ENCODE measurements around the gene DMPK. TPM values are rescaled to one million over a fixed set of nuclear protein-coding genes. Genes with fewer than 3 reads are reported as not detected.

Gene DMPK, protein sequence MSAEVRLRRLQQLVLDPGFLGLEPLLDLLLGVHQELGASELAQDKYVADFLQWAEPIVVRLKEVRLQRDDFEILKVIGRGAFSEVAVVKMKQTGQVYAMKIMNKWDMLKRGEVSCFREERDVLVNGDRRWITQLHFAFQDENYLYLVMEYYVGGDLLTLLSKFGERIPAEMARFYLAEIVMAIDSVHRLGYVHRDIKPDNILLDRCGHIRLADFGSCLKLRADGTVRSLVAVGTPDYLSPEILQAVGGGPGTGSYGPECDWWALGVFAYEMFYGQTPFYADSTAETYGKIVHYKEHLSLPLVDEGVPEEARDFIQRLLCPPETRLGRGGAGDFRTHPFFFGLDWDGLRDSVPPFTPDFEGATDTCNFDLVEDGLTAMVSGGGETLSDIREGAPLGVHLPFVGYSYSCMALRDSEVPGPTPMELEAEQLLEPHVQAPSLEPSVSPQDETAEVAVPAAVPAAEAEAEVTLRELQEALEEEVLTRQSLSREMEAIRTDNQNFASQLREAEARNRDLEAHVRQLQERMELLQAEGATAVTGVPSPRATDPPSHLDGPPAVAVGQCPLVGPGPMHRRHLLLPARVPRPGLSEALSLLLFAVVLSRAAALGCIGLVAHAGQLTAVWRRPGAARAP
- total RNA-seq (2012; rRNA removed) = 16.0 and 22.3 TPM in 2 replicates

GRCh38 chr19:45782162-45782691 lies at the start of gene DMPK:
DMPK (minus strand) TSS chr19:45782490; CDS start chr19:45782352, 138 bp downstream.
- H3K9ac ChIP-seq (ENCODE audit: low read depth, low read length) = peak within 1 kb of the TSS; percentile 80
- peaks cover 58% of the 10 kb centered on the region for H3K4me1 ChIP-seq (ENCODE audit: control insufficient read depth, insufficient read depth, low read length)
- peak within 1 kb of the TSS; percentile 74 for H3K4me3 ChIP-seq (ENCODE audit: low read length)
- no peaks in the 10 kb centered on the region for H3K9me3 ChIP-seq (replicated peaks; ENCODE audit: low read length)
- peak within 1 kb of the TSS; percentile 82 for H3K4me2 ChIP-seq (ENCODE audit: low read length)
- H3K27me3 ChIP-seq (ENCODE audit: control insufficient read depth, insufficient read depth, low read length) = no peaks in the 10 kb centered on the region
- H3K36me3 ChIP-seq (ENCODE audit: insufficient read depth, low read length) = peaks cover 53% of the 10 kb centered on the region

- peaks cover 75% of the 10 kb centered on the region for H3K36me3 ChIP-seq (ENCODE audit: insufficient read depth, low read length)
- no peaks in the 10 kb centered on the region for H3K27me3 ChIP-seq (ENCODE audit: control insufficient read depth, insufficient read depth, low read length)
- no peaks in the 10 kb centered on the region for H3K9me3 ChIP-seq (replicated peaks; ENCODE audit: low read length)
- no peak overlapping the region for H3K4me3 ChIP-seq (ENCODE audit: low read length)
- no peak overlapping the region for H3K9ac ChIP-seq (ENCODE audit: low read depth, low read length)
- no peak overlapping the region for H3K4me2 ChIP-seq (ENCODE audit: low read length)
- no peaks in the 10 kb centered on the region for H3K4me1 ChIP-seq (ENCODE audit: control insufficient read depth, insufficient read depth, low read length)
These were observed 46.7 kb upstream of the DMPK start for GRCh38 chr19:45828945-45829344.

GRCh38 chr19:45828523-45828922 lies 46.2 kb upstream of the DMPK start:
- peaks cover 77% of the 10 kb centered on the region for H3K36me3 ChIP-seq (ENCODE audit: insufficient read depth, low read length)
- H3K4me3 ChIP-seq (ENCODE audit: low read length) = no peak overlapping the region
- no peaks in the 10 kb centered on the region for H3K9me3 ChIP-seq (replicated peaks; ENCODE audit: low read length)
- H3K4me1 ChIP-seq (ENCODE audit: control insufficient read depth, insufficient read depth, low read length) = no peaks in the 10 kb centered on the region
- no peaks in the 10 kb centered on the region for H3K27me3 ChIP-seq (ENCODE audit: control insufficient read depth, insufficient read depth, low read length)
- no peak overlapping the region for H3K9ac ChIP-seq (ENCODE audit: low read depth, low read length)
- H3K4me2 ChIP-seq (ENCODE audit: low read length) = no peak overlapping the region

DNA sequence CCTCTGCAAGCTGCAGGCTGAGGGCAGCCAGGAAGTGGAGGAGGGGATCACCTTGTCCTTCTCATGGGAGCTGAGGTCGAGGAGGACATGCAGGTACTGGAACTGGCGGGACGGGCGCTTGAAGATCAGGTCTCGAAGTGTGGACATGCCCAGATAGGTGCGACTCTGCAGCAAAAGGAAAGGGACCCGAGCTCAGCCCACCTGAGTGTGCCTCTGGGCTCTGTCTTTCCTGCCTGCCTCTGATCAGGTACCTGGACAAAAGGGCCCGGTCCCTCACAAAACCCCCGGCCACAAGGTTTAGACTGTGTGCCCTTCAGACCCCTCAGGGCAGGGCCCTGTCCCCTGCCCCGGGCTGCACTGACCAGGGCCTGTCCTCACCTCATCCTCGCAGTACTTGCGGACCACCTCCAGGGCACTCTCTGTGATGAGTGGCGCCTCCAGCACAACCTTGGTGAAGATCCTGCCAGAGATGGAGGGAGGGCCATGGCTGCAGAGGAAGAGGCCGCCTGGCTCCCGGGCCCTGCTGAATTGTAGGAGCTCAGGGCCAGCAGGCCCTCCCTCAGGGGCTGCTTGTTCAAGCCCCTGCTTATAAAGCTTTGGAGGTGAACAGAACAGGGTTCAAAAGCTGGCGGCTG lies 45.3 kb upstream of the DMPK start:
- Histone ChIP-seq H3K4me1 (ENCODE audit: control insufficient read depth, insufficient read depth, low read length) (no peaks in the 10 kb centered on the region), H3K9me3 (replicated peaks; ENCODE audit: low read length) (no peaks in the 10 kb centered on the region), H3K4me3 (ENCODE audit: low read length) (no peak overlapping the region), H3K27me3 (ENCODE audit: control insufficient read depth, insufficient read depth, low read length) (no peaks in the 10 kb centered on the region), H3K36me3 (ENCODE audit: insufficient read depth, low read length) (peaks cover 82% of the 10 kb centered on the region), H3K9ac (ENCODE audit: low read depth, low read length) (no peak overlapping the region), H3K4me2 (ENCODE audit: low read length) (no peak overlapping the region)

- H3K27me3 ChIP-seq (ENCODE audit: control insufficient read depth, insufficient read depth, low read length) = no peaks in the 10 kb centered on the region
- H3K36me3 ChIP-seq (ENCODE audit: insufficient read depth, low read length) = peaks cover 84% of the 10 kb centered on the region
- H3K4me1 ChIP-seq (ENCODE audit: control insufficient read depth, insufficient read depth, low read length) = no peaks in the 10 kb centered on the region
- H3K9ac ChIP-seq (ENCODE audit: low read depth, low read length) = no peak overlapping the region
- no peak overlapping the region for H3K4me3 ChIP-seq (ENCODE audit: low read length)
- no peaks in the 10 kb centered on the region for H3K9me3 ChIP-seq (replicated peaks; ENCODE audit: low read length)
- no peak overlapping the region for H3K4me2 ChIP-seq (ENCODE audit: low read length)
These were observed 44.6 kb upstream of the DMPK start for GRCh38 chr19:45826934-45827333.

DNA sequence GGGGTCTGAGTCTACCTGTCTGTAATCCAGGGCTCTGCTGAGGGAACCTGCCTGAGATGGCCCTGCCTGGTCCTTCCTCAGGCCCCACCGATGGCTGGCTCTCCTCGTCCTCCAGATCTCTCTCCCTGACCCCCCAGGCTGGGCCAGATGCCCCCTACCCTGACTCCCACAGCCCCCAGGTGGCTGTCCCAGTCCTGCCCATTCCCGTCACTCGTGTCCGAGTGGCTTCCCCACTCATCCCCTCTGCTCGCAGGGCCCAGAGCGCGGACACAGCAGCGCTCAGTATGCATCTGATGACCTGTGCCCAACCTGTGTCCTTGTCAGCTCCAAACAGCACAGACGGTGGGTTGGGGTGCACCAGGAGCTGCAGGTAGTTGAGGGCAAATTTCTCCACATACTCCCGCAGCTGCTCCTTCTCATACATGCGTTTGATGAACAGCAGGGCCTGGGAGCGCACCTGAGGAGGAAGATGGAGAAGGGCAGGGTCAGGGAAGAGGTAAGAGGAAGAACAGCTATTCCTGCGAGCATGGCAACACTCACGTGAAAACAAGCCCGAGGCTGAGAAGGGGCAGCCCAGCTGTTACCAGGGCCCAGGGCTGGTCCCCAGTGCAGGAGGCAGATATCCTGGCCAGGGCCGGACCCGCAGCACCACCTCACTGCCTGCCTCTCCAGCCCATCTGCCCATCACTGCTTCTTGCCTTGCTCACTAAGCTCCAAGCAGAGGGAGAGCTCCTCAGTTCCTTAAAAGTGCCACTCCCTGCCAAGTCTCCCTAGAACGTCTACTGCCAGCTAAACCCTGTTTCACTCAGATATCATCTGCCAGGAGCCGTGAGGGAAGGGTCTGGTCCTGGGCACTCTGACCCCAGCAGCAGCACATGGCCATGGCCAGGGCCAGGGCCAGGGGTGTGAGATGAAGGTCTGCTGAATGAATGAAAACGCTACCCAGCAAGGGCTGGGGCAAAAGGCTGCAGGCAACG lies 43.9 kb upstream of the DMPK start:
- no peak overlapping the region for H3K4me3 ChIP-seq (ENCODE audit: low read length)
- no peak overlapping the region for H3K4me2 ChIP-seq (ENCODE audit: low read length)
- no peaks in the 10 kb centered on the region for H3K4me1 ChIP-seq (ENCODE audit: control insufficient read depth, insufficient read depth, low read length)
- H3K9me3 ChIP-seq (replicated peaks; ENCODE audit: low read length) = no peaks in the 10 kb centered on the region
- H3K27me3 ChIP-seq (ENCODE audit: control insufficient read depth, insufficient read depth, low read length) = no peaks in the 10 kb centered on the region
- peaks cover 83% of the 10 kb centered on the region for H3K36me3 ChIP-seq (ENCODE audit: insufficient read depth, low read length)
- H3K9ac ChIP-seq (ENCODE audit: low read depth, low read length) = no peak overlapping the region

- peaks cover 84% of the 10 kb centered on the region for H3K36me3 ChIP-seq (ENCODE audit: insufficient read depth, low read length)
- H3K9me3 ChIP-seq (replicated peaks; ENCODE audit: low read length) = no peaks in the 10 kb centered on the region
- no peak overlapping the region for H3K9ac ChIP-seq (ENCODE audit: low read depth, low read length)
- H3K4me3 ChIP-seq (ENCODE audit: low read length) = no peak overlapping the region
- no peak overlapping the region for H3K4me2 ChIP-seq (ENCODE audit: low read length)
- no peaks in the 10 kb centered on the region for H3K27me3 ChIP-seq (ENCODE audit: control insufficient read depth, insufficient read depth, low read length)
- no peaks in the 10 kb centered on the region for H3K4me1 ChIP-seq (ENCODE audit: control insufficient read depth, insufficient read depth, low read length)
These were observed 42.9 kb upstream of the DMPK start for GRCh38 chr19:45825263-45825605.

DNA sequence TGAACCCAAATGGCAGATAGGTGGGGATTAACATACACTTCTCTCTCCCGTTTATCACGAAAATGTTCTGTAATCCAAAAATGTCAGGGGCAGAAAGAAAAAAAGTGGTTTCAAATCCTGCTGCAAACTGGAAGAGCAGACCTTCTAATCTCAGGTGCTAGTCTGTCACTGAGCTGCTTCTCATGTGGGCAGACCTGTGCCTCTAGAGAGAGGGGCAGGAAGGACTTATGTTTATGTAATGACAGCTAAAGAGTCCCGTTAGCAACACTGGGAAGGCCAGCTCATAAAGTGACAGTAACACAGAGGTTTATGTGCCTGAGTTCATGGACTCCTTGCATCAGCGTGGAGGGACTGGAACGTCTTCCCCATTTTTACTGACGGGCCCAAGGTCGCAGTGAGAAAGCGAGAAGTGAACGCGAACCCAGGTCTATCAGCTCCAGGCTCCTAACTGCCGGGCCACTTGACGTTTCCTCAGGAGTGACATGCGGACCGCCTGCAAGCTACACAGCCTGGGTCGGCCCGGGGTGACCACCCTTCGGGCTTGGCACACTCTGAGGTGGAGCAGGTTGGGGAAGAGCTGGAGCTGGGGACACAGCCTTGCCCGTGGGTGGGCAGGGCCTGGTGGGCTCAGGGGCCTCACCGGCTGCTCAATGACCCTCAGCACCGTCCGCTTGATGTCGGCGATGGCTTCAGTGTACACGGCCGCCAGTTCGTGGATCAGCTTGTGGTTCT lies 42.4 kb upstream of the DMPK start:
- Histone ChIP-seq H3K9me3 (replicated peaks; ENCODE audit: low read length) (no peaks in the 10 kb centered on the region), H3K4me3 (ENCODE audit: low read length) (no peak overlapping the region), H3K27me3 (ENCODE audit: control insufficient read depth, insufficient read depth, low read length) (no peaks in the 10 kb centered on the region), H3K36me3 (ENCODE audit: insufficient read depth, low read length) (peaks cover 84% of the 10 kb centered on the region), H3K4me1 (ENCODE audit: control insufficient read depth, insufficient read depth, low read length) (no peaks in the 10 kb centered on the region), H3K9ac (ENCODE audit: low read depth, low read length) (no peak overlapping the region), H3K4me2 (ENCODE audit: low read length) (no peak overlapping the region)

DNA sequence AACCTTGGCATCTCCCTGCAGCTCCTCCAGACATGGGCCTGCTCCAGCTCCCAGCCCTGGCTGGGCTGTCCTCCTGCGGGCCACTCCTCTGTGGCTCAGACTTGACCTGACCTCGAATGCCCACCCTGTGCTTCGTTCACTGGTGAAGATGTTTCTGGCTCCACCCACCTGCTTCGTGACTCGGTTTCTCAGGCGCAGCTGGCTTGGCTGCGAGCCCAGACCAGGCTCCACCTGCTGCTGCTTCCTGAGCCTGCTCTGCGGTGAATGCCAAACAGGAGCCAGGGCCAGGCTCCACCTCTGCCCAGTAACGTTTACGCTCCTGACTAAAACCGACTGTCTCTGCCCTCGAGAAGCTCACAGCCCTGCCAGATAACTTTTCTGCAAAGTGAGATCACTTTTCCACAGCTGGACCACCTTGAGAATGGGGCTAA lies 41.8 kb upstream of the DMPK start:
- H3K4me1 ChIP-seq (ENCODE audit: control insufficient read depth, insufficient read depth, low read length) = no peaks in the 10 kb centered on the region

GRCh38 chr19:45823182-45823581 lies 40.9 kb upstream of the DMPK start:
- no peak overlapping the region for H3K4me2 ChIP-seq (ENCODE audit: low read length)
- H3K36me3 ChIP-seq (ENCODE audit: insufficient read depth, low read length) = peaks cover 76% of the 10 kb centered on the region
- no peak overlapping the region for H3K9ac ChIP-seq (ENCODE audit: low read depth, low read length)
- no peaks in the 10 kb centered on the region for H3K4me1 ChIP-seq (ENCODE audit: control insufficient read depth, insufficient read depth, low read length)
- no peaks in the 10 kb centered on the region for H3K27me3 ChIP-seq (ENCODE audit: control insufficient read depth, insufficient read depth, low read length)
- H3K9me3 ChIP-seq (replicated peaks; ENCODE audit: low read length) = no peaks in the 10 kb centered on the region
- H3K4me3 ChIP-seq (ENCODE audit: low read length) = no peak overlapping the region

More for the DNA sequence above, 41.8 kb upstream of the DMPK start:
- no peaks in the 10 kb centered on the region for H3K9me3 ChIP-seq (replicated peaks; ENCODE audit: low read length)
- peaks cover 84% of the 10 kb centered on the region for H3K36me3 ChIP-seq (ENCODE audit: insufficient read depth, low read length)
- H3K27me3 ChIP-seq (ENCODE audit: control insufficient read depth, insufficient read depth, low read length) = no peaks in the 10 kb centered on the region
- no peak overlapping the region for H3K9ac ChIP-seq (ENCODE audit: low read depth, low read length)
- no peak overlapping the region for H3K4me2 ChIP-seq (ENCODE audit: low read length)
- no peak overlapping the region for H3K4me3 ChIP-seq (ENCODE audit: low read length)
